Neural cell (in vitro differentiated cells): ENCODE measurements around the gene DUSP18. TPM values are rescaled to one million over a fixed set of nuclear protein-coding genes. Genes with fewer than 3 reads are reported as not detected.

Experiments
- H2AFZ ChIP-seq: fragments of 200-600, 300-800 bp; sonication (generic), shearing (Covaris generic); 2 replicates; pipeline ENCODE4 v1.6.0; 2014; ENCODE audit warnings: low read depth, mild to moderate bottlenecking, antibody characterized with exemption, low read length, moderate library complexity
- H3F3A ChIP-seq: fragments of 200-600 bp; shearing (Covaris generic); 2 replicates; pipeline ENCODE4 v1.6.1; 2016; ENCODE audit warnings: mild to moderate bottlenecking, moderate library complexity, mixed read lengths, antibody characterized with exemption, low read length; ENCODE audit not compliant: insufficient read depth, poor library complexity, severe bottlenecking
- H3K27ac ChIP-seq: fragments of 200-600, 300-800 bp; sonication (generic), shearing (Covaris generic); 2 replicates; pipeline ENCODE4 v1.5.1; 2014; ENCODE audit warnings: mild to moderate bottlenecking, low read length, moderate library complexity
- H3K27me3 ChIP-seq: fragments of 300-800, 200-600 bp; sonication (generic), shearing (Covaris generic); 2 replicates; pipeline ENCODE4 v1.6.0; 2014; ENCODE audit warnings: mild to moderate bottlenecking, low read depth, low read length, moderate library complexity; ENCODE audit not compliant: insufficient read depth
- H3K36me3 ChIP-seq: fragments of 300-800, 200-600 bp; sonication (generic), shearing (Covaris generic); 2 replicates; pipeline ENCODE4 v1.5.1; 2014; ENCODE audit warnings: mild to moderate bottlenecking, antibody characterized with exemption, low read length, moderate library complexity; ENCODE audit not compliant: insufficient read depth
- H3K4me2 ChIP-seq: fragments of 300-800, 200-600 bp; sonication (generic), shearing (Covaris generic); 2 replicates; pipeline ENCODE4 v1.6.0; 2014; ENCODE audit warnings: mild to moderate bottlenecking, low read length
- H3K4me3 ChIP-seq: fragments of 300-800, 200-600 bp; sonication (generic), shearing (Covaris generic); 2 replicates; pipeline ENCODE4 v1.5.1; 2014; ENCODE audit warnings: mild to moderate bottlenecking, low read length, moderate library complexity
- H3K79me2 ChIP-seq: fragments of 200-600 bp; shearing (Covaris generic); replicated peaks from 2 replicates; pipeline ENCODE4 v1.6.0; 2014; ENCODE audit warnings: mild to moderate bottlenecking, low read length, moderate library complexity; ENCODE audit not compliant: insufficient read depth
- H3K9ac ChIP-seq: fragments of 300-800, 200-600 bp; sonication (generic), shearing (Covaris generic); 2 replicates; pipeline ENCODE4 v1.6.1; 2016; ENCODE audit warnings: mild to moderate bottlenecking, low read length, mixed read lengths
- H3K9me2 ChIP-seq: fragments of 200-600 bp; shearing (Covaris generic); 2 replicates; pipeline ENCODE4 v1.6.1; 2016; ENCODE audit warnings: mild to moderate bottlenecking, low read length, mixed read lengths; ENCODE audit not compliant: insufficient read depth
- H3K9me3 ChIP-seq: fragments of 200-600, 300-800 bp; sonication (generic), shearing (Covaris generic); 2 replicates; pipeline ENCODE4 v1.6.1; 2016; ENCODE audit warnings: mild to moderate bottlenecking, mixed run types, low read length, moderate library complexity, mixed read lengths
- H4K20me1 ChIP-seq: fragments of 200-600 bp; shearing (Covaris generic); 2 replicates; pipeline ENCODE4 v1.6.1; 2016; ENCODE audit warnings: mild to moderate bottlenecking, mixed run types; ENCODE audit not compliant: insufficient read depth
- EP300 ChIP-seq: fragments of 450-650 bp; conservative IDR thresholded peaks from 2 replicates; pipeline ENCODE4 v1.6.1; 2014; ENCODE audit warnings: antibody characterized with exemption, mild to moderate bottlenecking, moderate library complexity; ENCODE audit not compliant: poor library complexity, severe bottlenecking
- EZH2 ChIP-seq: fragments of 200-600, 300-800 bp; shearing (Covaris generic), sonication (generic); IDR thresholded peaks from 2 replicates; pipeline ENCODE4 v1.6.1; 2014; ENCODE audit warnings: antibody characterized with exemption, low read length, borderline replicate concordance, mild to moderate bottlenecking; ENCODE audit not compliant: insufficient read depth, poor library complexity, severe bottlenecking
- MXI1 ChIP-seq: fragments of 450-650 bp; conservative IDR thresholded peaks from 2 replicates; pipeline ENCODE4 v1.6.1; 2014; ENCODE audit warnings: antibody characterized with exemption, mild to moderate bottlenecking; ENCODE audit not compliant: poor library complexity, severe bottlenecking
- POLR2AphosphoS5 ChIP-seq: IDR thresholded peaks from 2 replicates; pipeline ENCODE4 v1.6.1; 2012
- RAD21 ChIP-seq: fragments of 450-650 bp; conservative IDR thresholded peaks from 2 replicates; pipeline ENCODE4 v1.6.1; 2014; ENCODE audit warnings: antibody characterized with exemption, mild to moderate bottlenecking, moderate library complexity
- SMC3 ChIP-seq: fragments of 450-650 bp; conservative IDR thresholded peaks from 2 replicates; pipeline ENCODE4 v1.6.1; 2014; ENCODE audit warnings: antibody characterized with exemption, mild to moderate bottlenecking, moderate library complexity; ENCODE audit not compliant: poor library complexity
- TAF1 ChIP-seq: IDR thresholded peaks from 2 replicates; pipeline ENCODE4 v1.6.1; 2012; ENCODE audit warnings: low read depth
- polyA plus RNA-seq: library from polyadenylated mRNA; depleted of rRNA; stranded (reverse); fragments of >200 nt; gene quantifications from 2 replicates; pipeline ENCODE4 v1.2.3, GENCODE V29; 2014
- TF ChIP-seq, protein P1 (sequence below): IDR thresholded peaks from 2 replicates; pipeline ENCODE4 v1.6.1; 2012; ENCODE audit warnings: borderline replicate concordance
- TF ChIP-seq, protein P2 (sequence below): fragments of 450-650 bp; IDR thresholded peaks from 2 replicates; pipeline ENCODE4 v1.5.1; 2014; ENCODE audit warnings: antibody characterized with exemption, mild to moderate bottlenecking, moderate library complexity; ENCODE audit not compliant: poor library complexity, severe bottlenecking

The DUSP18 gene
- polyA plus RNA-seq, 1 donor from 2014 or later: 18.6 TPM

DNA sequence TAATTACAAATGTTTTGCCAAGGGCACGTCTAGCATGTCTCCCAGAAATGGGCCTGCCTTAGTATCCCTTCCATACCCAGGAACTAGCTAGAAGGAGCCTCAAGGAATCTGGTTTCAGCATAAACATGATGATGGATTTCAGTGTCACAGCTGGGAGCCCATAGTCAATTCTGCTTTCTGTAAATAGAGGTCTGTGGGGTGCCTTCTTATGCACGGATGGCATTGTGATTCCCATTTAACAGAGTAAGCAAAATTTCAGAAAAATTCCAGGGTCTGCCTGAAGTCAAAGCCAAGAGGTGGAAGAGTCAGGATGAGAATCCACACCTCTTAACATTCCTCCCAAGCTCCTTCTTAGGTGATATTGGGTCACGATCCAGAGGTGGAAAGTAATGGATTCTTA lies 12.1 kb downstream of the DUSP18 start:
- H3F3A ChIP-seq: no peaks in the 10 kb centered on the region

DNA sequence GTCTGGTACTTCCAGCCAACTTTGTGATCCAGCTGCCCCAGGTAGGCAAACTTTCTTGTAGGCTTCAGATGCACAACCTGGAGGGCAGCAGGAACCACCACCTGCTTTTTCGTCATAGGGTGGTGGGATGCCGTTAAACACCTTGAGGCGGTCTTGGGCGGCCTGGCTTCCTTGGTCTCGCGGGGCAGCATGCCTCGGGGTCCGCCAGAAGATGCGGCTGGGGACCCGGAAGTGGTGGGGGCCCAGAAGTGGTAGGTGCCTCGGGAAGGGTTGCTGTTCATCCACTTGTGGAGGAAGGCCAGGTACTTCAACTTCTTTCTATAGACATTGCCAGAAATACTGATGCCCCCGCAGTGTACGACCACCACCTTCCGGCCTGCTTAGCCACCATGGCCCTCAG lies 13.3 kb downstream of the DUSP18 start:
- no peaks in the 10 kb centered on the region for H3K27me3 ChIP-seq
- TF ChIP-seq, protein P1, sequence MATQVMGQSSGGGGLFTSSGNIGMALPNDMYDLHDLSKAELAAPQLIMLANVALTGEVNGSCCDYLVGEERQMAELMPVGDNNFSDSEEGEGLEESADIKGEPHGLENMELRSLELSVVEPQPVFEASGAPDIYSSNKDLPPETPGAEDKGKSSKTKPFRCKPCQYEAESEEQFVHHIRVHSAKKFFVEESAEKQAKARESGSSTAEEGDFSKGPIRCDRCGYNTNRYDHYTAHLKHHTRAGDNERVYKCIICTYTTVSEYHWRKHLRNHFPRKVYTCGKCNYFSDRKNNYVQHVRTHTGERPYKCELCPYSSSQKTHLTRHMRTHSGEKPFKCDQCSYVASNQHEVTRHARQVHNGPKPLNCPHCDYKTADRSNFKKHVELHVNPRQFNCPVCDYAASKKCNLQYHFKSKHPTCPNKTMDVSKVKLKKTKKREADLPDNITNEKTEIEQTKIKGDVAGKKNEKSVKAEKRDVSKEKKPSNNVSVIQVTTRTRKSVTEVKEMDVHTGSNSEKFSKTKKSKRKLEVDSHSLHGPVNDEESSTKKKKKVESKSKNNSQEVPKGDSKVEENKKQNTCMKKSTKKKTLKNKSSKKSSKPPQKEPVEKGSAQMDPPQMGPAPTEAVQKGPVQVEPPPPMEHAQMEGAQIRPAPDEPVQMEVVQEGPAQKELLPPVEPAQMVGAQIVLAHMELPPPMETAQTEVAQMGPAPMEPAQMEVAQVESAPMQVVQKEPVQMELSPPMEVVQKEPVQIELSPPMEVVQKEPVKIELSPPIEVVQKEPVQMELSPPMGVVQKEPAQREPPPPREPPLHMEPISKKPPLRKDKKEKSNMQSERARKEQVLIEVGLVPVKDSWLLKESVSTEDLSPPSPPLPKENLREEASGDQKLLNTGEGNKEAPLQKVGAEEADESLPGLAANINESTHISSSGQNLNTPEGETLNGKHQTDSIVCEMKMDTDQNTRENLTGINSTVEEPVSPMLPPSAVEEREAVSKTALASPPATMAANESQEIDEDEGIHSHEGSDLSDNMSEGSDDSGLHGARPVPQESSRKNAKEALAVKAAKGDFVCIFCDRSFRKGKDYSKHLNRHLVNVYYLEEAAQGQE: no peak
- TF ChIP-seq, protein P2, sequence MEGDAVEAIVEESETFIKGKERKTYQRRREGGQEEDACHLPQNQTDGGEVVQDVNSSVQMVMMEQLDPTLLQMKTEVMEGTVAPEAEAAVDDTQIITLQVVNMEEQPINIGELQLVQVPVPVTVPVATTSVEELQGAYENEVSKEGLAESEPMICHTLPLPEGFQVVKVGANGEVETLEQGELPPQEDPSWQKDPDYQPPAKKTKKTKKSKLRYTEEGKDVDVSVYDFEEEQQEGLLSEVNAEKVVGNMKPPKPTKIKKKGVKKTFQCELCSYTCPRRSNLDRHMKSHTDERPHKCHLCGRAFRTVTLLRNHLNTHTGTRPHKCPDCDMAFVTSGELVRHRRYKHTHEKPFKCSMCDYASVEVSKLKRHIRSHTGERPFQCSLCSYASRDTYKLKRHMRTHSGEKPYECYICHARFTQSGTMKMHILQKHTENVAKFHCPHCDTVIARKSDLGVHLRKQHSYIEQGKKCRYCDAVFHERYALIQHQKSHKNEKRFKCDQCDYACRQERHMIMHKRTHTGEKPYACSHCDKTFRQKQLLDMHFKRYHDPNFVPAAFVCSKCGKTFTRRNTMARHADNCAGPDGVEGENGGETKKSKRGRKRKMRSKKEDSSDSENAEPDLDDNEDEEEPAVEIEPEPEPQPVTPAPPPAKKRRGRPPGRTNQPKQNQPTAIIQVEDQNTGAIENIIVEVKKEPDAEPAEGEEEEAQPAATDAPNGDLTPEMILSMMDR: no peak
- TF ChIP-seq SMC3 (no peak), TAF1 (no peak), EZH2 (no peak), POLR2AphosphoS5 (no peak), EP300 (no peak), RAD21 (no peak), MXI1 (no peak)
- no peak overlapping the region for H3K4me2 ChIP-seq
- H3K27ac ChIP-seq: no peak overlapping the region
- H3K36me3 ChIP-seq: no peaks in the 10 kb centered on the region
- H3K4me3 ChIP-seq: no peak overlapping the region
- H3K79me2 ChIP-seq: no peaks in the 10 kb centered on the region
- no peak overlapping the region for H3K9ac ChIP-seq
- H3K9me3 ChIP-seq: no peaks in the 10 kb centered on the region
- H3K9me2 ChIP-seq: no peaks in the 10 kb centered on the region
- H4K20me1 ChIP-seq: no peaks in the 10 kb centered on the region
- no peak overlapping the region for H2AFZ ChIP-seq
- H3F3A ChIP-seq: no peaks in the 10 kb centered on the region

More for the DNA sequence above, 12.1 kb downstream of the DUSP18 start:
- no peaks in the 10 kb centered on the region for H3K36me3 ChIP-seq
- no peaks in the 10 kb centered on the region for H3K27me3 ChIP-seq
- no peaks in the 10 kb centered on the region for H3K79me2 ChIP-seq
- no peak for TF ChIP-seq TAF1
- no peak for TF ChIP-seq EZH2
- no peak for TF ChIP-seq POLR2AphosphoS5
- no peak for TF ChIP-seq SMC3
- TF ChIP-seq, protein P1: no peak
- TF ChIP-seq RAD21: no peak
- H3K4me2 ChIP-seq: no peak overlapping the region
- no peak overlapping the region for H2AFZ ChIP-seq
- no peak overlapping the region for H3K4me3 ChIP-seq
- no peaks in the 10 kb centered on the region for H4K20me1 ChIP-seq
- H3K9me2 ChIP-seq: no peaks in the 10 kb centered on the region
- H3K27ac ChIP-seq: no peak overlapping the region
- no peak overlapping the region for H3K9ac ChIP-seq
- H3K9me3 ChIP-seq: no peaks in the 10 kb centered on the region
